GM20000 (cell line): ENCODE results near the gene ICA1.
"Not testable (repeated sequence)": the region's sequence is repeated elsewhere in the genome, so short reads cannot be mapped to it uniquely, and the experiment has no call there.

Experiments
- DNase-seq: peaks from one replicate; pipeline ENCODE4 v3.0.0; 2012; ENCODE audit warnings: low spot score
- TF ChIP-seq, protein P1 (sequence below): IDR thresholded peaks from 2 replicates; pipeline ENCODE4 v1.5.1; 2012; ENCODE audit warnings: mild to moderate bottlenecking, control low read depth; ENCODE audit errors: extremely low read depth, missing control alignments

ICA1 gene

DNA sequence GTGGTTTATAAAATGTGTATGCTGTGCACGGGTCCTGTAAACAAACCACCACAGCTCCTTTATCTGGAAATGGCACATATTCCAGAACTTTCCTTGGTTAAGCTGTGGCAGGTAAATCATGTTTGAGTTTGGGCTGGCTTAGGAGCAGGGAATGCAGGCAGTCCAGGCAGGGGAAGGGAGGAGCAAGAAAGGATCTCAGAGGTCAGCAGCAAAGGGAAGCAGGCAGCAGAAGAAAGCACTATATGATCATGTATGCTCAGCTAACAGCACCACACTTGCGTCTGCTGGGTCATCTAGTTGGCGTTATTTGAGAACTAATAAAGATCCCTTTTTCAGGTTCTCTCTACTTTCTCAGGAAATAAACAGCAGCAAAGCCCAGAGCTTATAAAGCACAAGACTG, 7.8 kb downstream of the ICA1 start:
- no peak for DNase-seq
- TF ChIP-seq, protein P1, sequence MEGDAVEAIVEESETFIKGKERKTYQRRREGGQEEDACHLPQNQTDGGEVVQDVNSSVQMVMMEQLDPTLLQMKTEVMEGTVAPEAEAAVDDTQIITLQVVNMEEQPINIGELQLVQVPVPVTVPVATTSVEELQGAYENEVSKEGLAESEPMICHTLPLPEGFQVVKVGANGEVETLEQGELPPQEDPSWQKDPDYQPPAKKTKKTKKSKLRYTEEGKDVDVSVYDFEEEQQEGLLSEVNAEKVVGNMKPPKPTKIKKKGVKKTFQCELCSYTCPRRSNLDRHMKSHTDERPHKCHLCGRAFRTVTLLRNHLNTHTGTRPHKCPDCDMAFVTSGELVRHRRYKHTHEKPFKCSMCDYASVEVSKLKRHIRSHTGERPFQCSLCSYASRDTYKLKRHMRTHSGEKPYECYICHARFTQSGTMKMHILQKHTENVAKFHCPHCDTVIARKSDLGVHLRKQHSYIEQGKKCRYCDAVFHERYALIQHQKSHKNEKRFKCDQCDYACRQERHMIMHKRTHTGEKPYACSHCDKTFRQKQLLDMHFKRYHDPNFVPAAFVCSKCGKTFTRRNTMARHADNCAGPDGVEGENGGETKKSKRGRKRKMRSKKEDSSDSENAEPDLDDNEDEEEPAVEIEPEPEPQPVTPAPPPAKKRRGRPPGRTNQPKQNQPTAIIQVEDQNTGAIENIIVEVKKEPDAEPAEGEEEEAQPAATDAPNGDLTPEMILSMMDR = no peak

DNA sequence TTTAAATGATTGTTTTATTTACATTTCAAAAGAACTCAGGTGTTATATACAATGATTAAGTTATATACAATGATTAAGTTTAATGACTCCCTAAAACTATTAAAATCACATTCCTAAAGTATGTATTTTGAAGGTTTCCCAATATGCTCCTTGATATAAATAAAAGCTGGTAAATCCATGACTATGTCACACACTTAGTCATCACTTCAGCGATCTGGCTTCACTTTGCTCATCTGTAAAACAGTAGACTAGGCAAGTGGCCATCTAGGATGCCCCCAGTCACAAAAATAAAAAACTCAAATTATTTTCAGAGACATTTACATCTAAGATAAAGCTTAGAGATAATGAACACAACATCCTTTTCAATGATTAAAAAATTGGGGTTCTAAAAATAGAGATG, 10.8 kb downstream of the ICA1 start:
- no peak for DNase-seq
- TF ChIP-seq, protein P1 = no peak

DNA sequence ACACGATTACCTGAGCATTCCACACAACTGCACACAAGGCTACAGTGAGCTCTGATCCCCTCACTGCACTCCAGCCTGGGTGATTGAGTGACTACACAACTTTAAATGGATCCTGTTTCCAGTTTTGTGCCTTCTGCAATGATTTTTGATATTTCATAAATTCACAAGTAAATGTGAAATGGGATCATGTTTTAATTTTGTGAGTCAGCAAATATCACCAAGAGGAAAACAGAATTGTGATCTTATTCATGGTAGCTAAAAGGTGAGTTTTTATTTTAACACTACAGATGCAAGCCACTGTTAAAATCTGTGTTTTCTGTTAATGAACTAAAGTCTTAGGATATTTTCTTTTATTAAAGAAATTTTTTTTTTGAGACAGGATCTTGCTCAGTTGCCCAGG, 11.4 kb downstream of the ICA1 start:
- DNase-seq = no peak
- TF ChIP-seq, protein P1 = no peak

DNA sequence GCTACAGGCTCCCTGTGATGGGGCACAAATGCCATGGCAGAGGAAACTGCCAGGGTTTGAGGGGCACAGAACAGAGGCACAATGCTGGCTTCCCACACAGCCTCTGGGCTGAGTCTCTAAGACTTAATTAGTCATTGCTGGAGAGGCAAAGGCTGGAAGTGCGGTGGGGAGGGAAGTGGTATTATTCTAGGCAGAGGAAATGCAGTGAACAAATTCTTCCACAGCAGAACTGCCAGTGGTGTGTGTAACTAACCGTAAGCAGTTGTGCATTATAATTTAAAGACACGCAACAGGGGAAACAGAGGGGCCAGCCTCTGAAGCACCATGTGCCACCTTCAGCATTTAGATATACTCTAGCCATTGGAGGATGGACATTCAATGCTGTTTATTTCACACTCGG, 12.8 kb downstream of the ICA1 start:
- TF ChIP-seq, protein P1 = no peak

DNA sequence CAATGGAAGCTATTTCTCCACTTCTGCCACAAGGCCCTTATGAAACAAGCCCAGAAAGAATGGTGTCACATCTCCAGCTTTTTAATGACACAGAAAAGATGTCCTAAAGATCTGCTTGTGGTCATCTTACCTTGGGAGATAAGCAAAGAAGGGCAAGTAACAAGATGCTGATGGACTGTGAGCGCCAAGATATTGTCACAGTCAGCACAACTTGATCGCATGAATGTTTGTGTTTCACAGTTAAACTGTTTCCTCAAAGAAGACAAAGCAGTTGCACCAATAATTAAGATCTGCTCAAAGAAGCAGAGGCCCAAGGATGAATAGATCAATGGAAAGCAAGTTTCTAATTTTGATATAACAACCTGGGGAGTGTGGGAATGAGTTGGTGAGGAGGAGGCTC, 15.9 kb downstream of the ICA1 start:
- TF ChIP-seq, protein P1 = no peak

More for the DNA sequence above, 12.8 kb downstream of the ICA1 start:
- no peak for DNase-seq

DNA sequence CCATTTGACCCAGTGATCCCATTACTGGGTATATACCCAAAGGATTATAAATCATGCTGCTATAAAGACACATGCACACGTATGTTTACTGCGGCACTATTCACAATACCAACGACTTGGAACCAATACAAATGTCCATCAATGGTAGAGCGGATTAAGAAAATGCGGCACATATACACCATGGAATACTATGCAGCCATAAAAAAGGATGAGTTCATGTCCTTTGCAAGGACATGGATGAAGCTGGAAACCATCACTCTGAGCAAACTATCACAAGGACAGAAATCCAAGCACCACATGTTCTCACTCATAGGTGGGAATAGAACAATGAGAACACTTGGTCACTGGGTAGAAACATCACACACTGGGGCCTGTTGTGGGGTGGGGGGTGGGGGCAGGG, 16.9 kb downstream of the ICA1 start:
- not testable (repeated sequence) for DNase-seq

More for the DNA sequence above, 15.9 kb downstream of the ICA1 start:
- no peak for DNase-seq

DNA sequence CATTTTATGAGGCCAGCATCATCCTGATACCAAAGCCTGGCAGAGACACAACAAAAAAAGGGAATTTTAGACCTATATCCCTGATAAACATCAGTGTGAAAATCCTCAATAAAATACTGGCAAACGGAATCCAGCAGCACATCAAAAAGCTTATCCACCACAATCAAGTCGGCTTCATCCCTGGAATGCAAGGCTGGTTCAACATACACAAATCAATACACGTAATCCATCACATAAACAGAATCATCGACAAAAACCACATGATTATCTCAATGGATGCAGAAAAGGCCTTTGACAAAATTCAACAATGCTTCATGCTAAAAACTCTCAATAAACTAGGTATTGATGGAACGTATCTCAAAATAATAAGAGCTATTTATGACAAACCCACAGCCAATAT, 18.9 kb downstream of the ICA1 start:
- not testable (repeated sequence) for DNase-seq

DNA sequence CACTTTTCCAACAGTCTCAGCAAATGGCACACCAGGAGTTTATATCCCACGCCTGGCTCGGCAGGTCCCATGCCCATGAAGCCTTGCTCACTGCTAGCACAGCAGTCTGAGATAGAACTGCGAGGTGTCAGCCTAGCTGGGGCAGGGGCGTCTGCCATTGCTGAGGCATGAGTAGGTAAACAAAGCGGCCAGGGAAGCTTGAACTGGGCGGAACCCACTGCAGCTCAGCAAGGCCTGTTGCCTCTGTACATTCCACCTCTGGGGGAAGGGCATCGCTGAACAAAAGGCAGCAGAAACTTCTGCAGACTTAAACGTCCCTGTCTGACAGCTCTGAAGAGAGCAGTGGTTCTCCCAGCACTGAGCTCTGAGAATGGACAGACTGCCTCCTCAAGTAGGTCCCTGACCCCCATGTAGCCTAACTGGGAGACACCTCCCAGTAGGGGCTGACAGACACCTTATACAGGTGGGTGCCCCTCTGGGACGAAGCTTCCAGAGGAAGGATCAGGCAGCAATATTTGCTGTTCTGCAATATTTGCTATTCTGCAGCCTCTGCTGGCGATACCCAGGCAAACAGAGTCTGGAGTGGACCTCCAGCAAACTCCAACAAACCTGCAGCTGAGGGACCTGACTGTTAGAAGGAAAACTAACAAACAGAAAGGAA, 22.1 kb downstream of the ICA1 start:
- DNase-seq = not testable (repeated sequence)

DNA sequence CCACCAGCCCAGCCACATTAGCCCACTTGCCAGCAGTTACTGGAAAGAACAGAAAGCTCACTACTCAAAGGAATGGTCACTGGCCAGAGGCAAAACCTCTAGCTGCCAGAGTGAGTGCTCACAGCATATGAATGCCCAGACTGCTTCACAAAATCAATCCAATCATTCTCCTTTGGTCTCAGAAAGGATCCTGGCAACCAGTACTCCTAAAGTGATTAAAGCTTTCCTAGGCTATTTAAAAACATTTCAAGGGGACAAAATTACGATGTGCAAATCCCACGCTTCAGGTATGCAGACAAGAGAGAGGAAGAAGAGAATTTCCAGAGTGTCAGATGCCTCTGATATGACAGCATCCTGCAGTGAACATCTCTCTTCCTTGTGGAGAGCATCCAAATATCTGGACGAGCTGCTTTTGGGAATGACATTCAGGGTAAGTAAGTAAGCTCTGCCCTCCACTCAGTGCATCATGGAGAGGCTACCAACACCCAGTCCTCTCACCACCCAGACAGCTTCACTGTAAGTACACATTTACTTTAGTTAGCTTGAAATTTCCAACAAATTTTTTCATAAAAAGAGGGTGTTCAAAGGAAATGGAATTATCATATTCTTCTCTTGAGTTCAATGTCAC, 25.1 kb downstream of the ICA1 start:
- DNase-seq = no peak
- TF ChIP-seq, protein P1 = no peak
